GM19395 (cell line): ENCODE results near the gene REPIN1.

Experiments
- ATAC-seq: cut with Tn5 transposase; IDR thresholded peaks from one replicate; pipeline ENCODE4 v1.9.1; 2021; ENCODE audit warnings: mild to moderate bottlenecking, moderate library complexity; ENCODE audit not compliant: unreplicated experiment

REPIN1 gene

GRCh38 chr7:150420242-150420641 is 51.6 kb downstream of the REPIN1 start:
- no peak for ATAC-seq

GRCh38 chr7:150420987-150421674 is 52.5 kb downstream of the REPIN1 start:
- ATAC-seq, result peak; percentile 99

GRCh38 chr7:150421831-150422230 is 53.2 kb downstream of the REPIN1 start:
- ATAC-seq, result no peak
